Activated CD8-positive, alpha-beta memory T cell treated with anti-CD3 and anti-CD28 coated beads for 48 hours (primary cell): Measurements from ENCODE around the gene GBP7.
"Not testable (repeated sequence)": the region's sequence is repeated elsewhere in the genome, so short reads cannot be mapped to it uniquely, and the experiment has no call there.

ENCODE experiments used
- DNase-seq, 3 experiments: peaks; one replicate each; pipeline ENCODE4 v3.0.0-alpha.2; 2020; ENCODE audit warnings: low read depth in 2 of 3, low spot score in 2 of 3

Gene GBP7

DNA sequence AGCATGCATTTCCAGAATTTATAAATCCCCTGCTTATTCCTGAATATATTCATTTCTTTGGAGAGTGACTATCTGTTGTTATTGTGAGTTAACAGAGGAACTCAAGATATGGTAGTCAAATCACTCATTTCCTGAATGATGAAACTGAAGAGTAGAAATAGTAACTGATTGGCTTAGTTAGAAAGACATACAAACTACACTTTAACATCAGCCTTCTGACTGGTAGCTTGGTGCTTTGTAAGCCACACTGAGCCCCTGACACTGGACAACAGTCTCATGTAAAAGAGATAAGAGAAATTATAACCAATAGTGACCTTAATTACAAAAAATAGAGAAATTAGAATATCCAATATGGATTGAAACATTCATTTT is 4.8 kb downstream of the GBP7 start:
- DNase-seq = no peak

DNA sequence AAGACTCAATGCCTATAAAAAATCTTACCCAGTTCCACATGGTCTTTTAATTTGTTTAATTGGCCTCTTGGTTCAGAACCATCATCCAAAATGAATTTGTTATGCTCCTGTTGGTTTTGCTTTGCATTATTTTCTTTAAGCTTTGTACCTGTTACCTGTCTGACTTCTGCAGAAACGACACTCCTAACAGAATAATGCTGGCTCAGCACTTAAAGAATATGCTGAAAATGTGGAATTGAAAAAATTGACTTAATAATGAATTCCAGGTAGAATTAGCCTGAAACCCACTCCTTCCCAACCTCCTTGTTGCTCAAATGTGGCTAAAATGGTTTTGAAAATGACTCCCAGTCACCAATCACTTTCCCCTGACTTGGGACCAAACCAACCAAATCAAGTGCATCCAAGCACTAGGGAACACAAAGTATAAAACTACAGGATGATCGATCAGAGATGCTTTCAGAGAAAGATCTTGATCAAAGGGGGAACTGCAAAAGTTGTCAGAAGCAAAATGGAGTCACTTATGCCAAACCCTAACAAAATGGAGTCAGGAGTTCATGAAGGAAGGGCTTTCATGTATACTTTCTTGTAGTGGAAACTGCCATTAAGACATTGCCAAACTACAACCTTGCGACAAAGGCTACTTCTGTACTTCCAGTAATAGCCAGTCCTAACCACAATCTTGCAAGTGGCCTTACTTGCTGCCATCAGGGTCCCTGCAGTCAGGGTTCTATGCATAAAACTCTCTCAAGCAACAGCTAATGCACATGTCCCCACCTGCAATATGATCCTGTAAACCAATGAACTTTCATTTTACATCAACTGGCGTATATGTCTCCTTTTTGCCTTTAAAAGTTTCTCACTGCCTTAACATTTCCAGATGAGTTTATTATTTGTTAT is 5.4 kb downstream of the GBP7 start:
- DNase-seq = no peak

DNA sequence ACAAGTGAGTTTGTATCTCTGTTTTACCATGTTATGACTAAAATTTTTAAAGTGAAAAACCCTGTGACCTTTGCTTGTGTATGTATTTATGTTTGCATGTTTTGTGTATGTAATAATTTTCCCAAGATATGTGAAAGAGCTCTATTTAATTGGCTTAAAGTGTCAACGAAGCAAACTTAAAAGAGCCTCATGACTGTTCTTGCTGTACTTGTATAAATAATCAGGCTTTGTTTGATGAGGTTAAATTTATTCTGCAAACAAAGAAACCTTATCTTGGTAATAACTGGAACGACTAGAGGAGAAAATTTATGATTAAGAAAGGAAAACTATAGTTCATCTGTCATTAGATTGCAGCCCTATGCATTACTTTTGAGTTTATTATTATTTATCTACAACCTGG is 6.6 kb downstream of the GBP7 start:
- DNase-seq = no peak

DNA sequence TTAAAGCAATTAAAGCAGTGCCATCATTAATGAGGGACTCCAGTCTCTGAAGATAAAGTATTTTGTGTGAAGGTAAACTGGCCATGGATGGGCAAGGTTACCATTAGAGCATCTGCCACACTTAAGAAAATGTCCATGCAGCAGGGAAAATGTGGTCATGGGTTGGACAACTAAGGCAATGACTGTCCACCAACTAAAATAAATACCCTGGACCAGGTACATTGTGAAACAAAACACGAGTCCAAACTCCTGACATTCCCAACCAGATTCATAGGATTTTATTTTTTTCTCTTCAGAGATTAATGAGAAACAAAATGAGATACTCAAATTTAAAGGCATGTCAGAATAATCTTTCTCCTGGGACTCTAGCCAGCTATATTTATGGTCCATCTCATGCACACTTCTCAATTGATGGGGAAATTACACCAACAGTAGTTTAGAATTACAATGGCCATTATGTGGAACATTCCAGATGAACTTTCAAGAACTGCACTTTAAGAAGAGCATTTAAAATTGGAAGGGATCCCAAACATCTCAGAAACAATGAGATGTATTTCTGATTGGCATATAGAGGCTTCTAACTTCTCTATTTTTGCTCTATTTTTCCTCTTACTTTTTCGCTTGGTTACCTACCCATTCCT is 8.1 kb downstream of the GBP7 start:
- DNase-seq = no peak

DNA sequence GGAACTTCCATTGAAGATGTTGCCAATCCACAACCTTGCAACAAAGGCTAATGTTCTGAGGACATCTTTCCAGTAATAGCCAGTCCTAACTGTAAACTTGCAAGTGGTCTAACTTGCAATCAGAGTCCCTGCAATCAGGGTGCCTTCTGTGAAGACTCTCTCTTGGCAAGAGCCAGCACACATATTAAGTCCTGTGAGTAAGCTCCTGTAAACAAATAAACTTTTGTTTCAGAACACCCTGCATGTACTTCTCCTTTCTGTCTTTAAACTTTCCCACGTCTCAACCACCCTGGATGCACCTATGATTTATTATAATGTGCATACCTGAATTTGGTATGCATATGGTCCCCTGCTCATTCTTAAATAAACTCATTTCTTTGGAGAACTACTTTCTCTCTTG is 9.1 kb downstream of the GBP7 start:
- no peak for DNase-seq

DNA sequence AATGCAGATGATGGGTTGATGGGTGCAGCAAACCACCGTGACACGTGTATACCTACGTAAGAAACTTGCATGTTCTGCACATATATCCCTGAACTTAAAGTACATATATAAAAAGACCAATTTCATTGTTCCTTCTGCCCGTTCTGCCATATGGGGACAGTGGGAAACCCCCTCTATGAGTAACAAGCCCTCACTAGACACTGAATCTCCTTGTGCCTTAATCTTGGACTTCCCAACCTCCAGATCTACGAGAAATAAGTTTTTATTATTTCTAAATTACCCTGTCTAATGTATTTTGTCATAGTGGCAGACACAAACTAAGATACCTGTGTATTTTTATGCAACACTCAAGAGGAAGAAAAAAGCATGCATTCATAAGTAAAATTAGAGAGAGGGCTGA is 10.0 kb downstream of the GBP7 start:
- DNase-seq = no peak

DNA sequence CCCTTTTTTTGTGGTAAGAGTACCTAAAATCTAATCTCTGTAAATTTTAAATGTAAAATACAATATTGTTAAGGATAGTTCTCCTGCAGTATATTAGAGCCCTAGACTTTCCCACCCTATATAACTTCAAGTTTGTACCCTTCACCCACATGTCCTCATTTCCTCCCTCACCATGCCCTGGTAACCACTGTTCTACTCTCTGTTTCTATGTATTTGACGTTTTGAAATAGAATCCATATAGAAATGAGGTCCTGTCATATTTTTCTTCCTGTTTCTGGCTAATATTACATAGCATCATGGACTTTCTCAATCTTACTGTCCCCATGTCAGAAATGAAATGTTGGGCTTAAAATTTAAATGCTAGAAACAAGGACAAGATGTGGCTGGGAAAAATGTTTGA is 24.8 kb downstream of the GBP7 start:
- DNase-seq = no peak

DNA sequence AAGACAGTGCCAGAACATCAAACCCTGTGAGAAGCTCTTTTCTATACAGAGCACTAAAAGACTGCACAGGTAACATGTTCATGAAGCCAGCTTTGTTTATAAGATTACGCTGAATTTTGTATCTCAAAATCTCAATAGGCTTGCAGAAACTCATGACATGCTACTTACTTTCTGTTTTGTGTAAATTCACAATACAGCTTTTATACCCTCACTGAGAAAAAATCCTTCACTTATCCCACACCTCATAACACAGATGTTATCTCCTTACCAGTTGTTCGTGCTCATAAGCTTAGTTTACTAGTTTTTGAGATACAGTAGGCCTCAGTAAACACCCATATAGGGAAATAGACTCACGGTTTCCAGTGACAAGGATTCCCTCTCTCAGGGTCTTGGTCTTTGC is 25.8 kb downstream of the GBP7 start:
- DNase-seq = no peak

DNA sequence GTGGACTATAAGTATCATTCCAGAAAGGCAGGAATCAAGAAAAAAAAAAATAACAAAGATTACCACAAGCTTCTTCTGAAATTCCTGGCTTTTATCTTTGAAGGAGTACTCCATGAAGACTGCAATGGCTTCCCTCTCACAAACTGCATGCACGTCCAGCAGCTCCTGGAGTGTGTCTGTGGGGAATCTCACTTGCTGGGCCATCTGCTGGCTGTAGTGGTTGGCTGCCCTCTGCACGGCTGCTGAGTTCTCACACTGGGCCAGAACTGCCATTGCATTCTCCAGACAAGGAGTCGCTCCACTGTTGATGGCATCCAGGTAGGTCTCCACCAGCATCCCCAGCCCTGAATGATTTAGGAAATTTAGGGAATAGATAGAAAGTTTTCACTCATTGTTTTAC is 26.6 kb downstream of the GBP7 start:
- no peak for DNase-seq

DNA sequence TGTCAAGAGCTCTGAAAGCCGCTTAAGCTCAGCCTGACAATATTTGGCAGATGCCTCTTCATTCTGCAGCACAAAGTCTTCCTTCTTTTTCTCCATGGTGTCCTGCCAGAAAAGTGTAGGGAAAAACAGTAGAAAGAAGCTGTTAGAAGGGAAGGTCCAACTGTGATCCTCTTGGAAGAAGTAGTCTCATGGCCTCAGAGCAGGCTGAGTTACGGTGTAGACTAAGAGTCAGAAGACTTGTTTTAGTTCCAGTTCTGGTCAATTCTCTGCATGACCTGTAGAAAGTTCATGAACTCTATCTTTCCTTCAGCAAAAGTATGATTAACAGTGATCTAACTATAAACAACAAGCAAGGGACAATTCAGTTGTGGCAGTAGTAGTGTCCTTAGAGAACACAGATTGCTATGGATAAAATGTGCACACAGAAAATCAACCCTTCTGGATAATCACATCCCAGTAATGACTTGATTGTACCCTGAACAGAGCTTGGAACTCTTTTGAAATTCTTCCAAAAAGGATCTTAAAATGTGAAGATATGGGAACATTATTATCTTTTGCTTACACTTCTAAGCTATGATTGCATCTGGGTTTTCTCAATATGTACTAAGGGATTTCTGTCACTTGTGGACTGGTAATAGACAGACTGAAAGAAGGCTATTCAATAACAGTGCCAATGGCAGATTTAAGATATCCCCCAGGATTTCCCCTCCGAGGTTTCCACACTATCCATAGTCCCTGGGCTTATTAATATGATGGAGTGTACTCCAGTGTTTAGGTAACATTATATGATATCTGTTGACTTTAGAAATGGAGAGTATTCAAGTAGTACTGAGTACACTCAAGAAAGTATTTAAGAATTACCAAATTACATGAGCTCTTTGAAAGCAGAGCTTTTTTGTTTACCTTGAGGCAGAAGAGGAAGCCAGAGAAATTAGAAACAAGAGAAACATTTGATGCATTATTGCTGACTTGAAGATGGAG is 27.8 kb downstream of the GBP7 start:
- no peak for DNase-seq

DNA sequence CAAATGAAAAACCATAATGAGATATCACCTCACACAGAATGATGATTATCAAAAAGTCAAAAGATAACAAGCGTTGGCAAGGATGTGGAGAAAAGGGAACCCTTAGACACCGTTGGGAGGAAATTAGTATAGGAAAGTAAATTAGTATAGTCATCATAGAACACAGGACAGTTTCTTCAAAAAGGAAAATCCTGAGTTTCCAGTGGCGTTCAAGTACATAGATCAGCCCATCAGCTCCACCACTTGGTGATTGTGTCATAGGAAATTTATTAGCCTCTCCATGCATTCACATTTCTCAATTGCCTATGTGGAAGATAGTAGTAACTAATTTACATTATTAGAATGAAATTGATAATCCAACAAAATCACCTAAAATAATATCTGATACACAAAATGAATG is 29.1 kb downstream of the GBP7 start:
- DNase-seq = no peak

DNA sequence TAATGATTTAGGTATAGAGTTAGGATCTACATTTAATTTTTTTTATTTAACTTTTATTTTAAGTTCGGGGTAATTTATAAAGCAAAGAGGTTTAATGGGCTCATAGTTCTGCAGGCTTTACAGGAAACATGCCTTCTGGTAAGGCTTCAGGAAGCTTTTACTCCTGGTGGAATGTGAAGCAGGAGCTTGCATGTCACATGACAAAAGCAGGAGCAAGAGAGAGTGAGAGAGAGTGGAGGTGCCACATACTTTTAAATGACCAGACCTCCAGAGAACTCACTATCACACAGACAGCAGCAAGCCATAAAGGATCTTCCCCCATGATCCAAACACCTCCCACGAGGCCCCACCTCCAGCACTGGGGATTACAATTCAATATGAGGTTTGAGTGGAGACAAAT is 32.3 kb downstream of the GBP7 start:
- no peak for DNase-seq

DNA sequence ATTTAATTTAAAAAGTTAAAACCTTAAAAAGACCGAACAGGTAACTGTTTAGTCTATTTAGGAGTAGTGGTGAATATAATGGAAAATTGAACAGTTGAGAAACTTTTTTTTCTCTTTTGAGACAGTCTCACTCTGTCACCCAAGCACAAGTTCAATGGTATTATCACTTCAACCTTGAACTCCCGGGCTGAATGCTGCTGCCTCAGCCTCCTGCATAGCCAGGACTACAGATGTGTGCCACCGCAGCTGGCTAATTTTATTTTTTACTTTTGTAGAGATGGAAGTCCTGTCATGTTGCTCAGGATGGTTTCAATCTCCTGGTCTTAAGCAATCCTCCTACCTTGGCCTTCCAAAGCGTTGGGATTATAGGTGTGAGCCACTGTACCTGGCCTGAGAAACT is 33.6 kb downstream of the GBP7 start:
- DNase-seq = no peak

DNA sequence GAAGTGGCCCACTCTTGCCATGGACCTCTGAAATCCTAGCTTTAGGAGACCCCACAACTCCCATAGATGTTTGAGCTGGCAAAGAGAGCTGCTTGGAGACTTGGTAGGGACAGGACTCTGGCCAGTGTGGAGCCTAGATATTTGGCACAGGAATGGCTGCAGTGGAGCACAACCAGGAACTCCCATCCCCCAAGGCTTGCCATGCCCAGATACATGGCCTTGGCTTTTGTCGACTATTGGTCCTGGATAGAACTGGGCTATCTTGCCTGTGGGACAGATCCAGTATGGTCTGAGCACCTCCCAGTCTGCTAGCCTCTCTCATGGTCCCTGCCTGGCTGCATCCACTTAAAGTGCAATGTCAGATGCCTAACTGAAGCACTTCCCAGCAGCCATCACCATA is 42.1 kb downstream of the GBP7 start:
- no peak for DNase-seq

DNA sequence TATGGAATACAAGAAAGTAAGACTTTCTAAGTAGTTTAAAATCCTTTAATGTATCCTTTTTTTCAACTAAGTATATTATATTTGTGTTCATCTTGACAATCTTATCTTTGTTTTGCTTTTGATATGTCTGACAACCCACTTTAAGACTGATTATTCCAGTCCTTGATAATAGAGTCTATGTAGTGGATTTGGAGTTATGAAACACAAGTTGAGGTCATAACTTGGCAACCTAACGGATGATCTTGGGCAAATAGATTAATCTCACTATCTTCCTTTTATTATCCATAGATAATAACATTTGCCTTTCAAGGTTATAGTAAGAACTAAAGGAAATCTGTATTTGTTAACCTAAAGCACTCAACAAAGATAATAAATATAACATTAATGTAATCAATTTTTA is 45.1 kb downstream of the GBP7 start:
- DNase-seq = no peak

DNA sequence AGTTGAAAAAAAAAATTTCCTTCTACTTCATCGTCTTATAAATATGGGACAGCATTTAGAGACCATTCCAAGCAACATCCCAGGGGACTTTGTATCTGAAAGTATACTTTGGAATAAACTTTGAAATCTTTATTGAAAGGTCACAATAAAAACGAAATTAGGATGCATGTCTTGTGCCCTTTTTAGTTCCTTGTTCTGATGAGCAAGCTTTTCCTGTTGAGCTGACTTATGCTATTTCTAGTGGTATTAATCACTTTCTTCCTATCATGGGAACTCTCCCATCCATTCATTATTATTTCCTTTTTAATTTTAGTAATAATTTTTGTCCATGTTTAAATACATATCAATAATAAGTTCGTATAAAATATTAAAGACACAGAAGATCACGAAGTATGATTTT is 45.9 kb downstream of the GBP7 start:
- DNase-seq = no peak

DNA sequence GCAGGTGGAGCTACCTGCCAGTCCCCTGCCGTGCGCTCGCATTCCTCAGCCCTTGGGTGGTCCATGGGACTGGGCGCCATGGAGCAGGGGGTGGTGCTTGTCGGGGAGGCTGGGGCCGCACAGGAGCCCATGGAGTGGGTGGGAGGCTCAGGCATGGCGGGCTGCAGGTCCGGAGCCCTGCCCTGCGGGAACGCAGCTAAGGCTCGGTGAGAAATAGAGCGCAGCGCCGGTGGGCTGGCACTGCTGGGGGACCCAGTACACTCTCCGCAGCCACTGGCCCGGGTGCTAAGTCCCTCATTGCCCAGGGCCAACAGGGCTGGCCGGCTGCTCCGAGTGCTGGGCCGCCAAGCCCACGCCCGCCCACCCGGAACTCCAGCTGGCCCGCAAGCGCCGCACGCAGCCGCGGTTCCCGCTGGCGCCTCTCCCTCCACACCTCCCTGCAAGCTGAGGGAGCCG is 47.8 kb downstream of the GBP7 start:
- DNase-seq = not testable (repeated sequence)

DNA sequence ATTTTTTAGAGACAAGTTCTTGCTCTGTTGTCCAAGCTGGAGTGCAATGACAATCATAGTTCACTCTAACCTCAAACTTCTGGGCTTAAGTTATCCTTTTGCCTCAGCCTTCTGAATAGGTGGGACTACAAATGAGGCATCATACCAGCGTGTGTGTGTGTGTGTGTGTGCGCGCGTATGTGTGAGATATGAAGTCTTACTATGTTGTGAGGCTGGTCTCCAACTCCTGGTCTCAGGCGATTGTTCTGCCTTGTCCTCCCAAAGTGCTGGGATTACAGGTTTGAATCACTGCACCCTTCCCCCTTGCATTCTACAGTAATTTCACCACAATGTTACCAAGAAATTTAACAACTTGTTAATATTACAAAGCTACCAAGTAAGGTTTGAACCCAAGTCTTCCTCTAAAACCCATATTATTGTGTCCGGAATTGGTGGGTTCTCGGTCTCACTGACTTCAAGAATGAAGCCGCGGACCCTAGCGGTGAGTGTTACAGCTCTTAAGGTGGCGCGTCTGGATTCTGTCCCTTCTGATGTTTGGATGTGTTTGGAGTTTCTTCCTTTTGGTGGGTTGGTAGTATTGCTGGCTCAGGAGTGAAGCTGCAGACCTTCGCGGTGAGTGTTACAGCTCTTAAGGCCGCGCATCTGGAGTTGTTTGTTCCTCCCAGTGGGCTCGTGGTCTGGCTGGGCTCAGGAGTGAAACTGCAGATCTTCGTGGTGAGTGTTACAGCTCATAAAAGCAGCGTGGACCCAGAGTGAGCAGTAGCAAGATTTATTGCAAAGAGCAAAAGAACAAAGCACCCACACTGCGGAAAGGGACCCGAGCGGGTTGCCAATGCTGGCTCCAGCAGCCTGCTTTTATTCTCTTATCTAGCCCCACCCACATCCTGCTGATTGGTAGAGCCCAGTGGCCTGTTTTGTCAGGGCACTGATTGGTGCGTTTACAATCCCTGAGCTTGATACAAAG is 48.9 kb downstream of the GBP7 start:
- DNase-seq = peak; percentile 45 to 70 (median 52)

DNA sequence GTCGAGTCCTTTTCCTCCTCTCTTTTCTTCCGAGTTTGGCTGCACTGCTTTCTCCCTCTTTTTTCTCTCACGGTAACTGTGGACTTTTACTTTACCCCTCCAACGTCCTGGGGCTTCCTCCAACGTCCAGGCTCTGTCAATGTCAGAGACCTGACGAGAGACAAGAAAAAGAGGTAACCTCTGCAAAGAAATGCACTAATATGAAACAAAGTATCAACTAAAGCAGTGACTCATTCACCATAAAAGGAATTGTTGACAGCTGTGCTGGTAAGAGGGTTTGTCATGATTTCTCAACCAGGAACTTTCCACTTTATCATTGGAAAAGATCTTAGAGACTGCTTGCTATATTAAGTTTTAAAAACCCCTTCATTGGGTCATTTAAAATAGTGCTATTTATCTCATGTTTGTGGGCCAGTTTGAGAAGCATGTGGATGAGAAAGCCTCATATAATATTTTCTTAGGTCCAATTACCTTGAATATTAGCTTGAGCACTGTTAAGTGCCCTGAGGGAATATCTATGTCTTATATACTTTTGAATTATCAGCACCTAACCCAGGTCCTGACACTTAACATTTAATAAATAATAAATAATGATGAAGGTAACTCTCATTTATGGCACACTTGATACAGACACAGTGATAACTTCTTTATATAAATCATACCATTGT is 49.8 kb downstream of the GBP7 start, which contains the start of gene GBP2:
TSS of gene GBP2 (minus strand) at position 202 of the 668 bp plus-strand sequence. CDS start 4,148 bp downstream, outside the sequence.
- no peak for DNase-seq
